Left ventricle myocardium superior (tissue), 1 donor: ENCODE data around the gene AQP7. TPM values are rescaled to one million over a fixed set of nuclear protein-coding genes. Genes with fewer than 3 reads are reported as not detected.
"Not testable (repeated sequence)": the region's sequence is repeated elsewhere in the genome, so short reads cannot be mapped to it uniquely, and the experiment has no call there.

ENCODE experiments used
- ATAC-seq: fragments of 200-7000 bp; cut with Tn5 transposase; one replicate; pipeline ENCODE4 v1.9.1; 2020; ENCODE audit warnings: mild to moderate bottlenecking, moderate library complexity
- DNase-seq: peaks from one replicate; pipeline ENCODE4 v3.0.0-alpha.2; 2020
- intact Hi-C: fragments of 100-400 bp; cut with micrococcal nuclease; formaldehyde crosslinking; loops from one replicate; pipeline ENCODE4 v1.11.0; 2022
- long read RNA-seq: library from polyadenylated mRNA; unstranded; transcript quantifications from one replicate; pipeline ENCODE4 v2.0.0, GENCODE V29; 2021
- total RNA-seq: library from RNA; stranded (reverse); fragmentation: NEBNext Ultra II Directional; extraction: Animal tissue kit (Norgen Biotek cat#: 25700); gene quantifications from one replicate; pipeline ENCODE4 v1.2.1, GENCODE V29; 2021
- donor health status: DM: no; HTN: yes; CAD: no; lungs with severe emphysema.

AQP7 gene
- 173 TPM for total RNA-seq
- long read RNA-seq, transcript AQP7-213 (7 exons, 1,270 nt), result minor isoform, 12 of 232 reads
- long read RNA-seq, transcript AQP7-204 (5 exons, 1,062 nt), result minor isoform, 6 of 232 reads
- long read RNA-seq, transcript AQP7-201 (8 exons, 1,256 nt), result major isoform, 34 of 232 reads
- long read RNA-seq, partial matches to known transcripts, result 57 of 232 reads
- long read RNA-seq, other reads (novel, unspliced or antisense), result 113 of 232 reads

DNA sequence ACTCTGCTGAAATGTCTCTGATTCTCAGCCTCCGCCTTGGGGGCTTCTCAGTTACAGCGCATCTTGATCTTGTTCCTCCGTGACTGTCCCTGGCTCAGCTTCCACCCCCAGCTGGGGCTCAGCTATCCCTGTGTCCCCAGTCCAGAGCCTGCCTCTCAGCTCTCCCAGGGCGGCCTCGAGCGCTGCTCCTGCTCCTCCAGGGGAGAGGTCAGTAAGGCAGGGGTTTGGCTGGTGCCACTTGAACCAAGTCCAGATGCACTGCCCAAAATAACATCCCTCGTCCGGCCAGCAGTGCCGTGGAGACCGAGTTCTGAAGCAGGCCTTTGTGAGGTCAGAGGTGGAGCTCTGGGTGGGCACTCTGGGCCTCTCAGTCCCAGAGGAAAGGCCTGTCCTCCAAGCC is at the start of gene AQP7:
AQP7 (minus strand) TSS at position 198 of the 400 bp plus-strand sequence. CDS start 1,306 bp downstream, outside the sequence.
- DNase-seq, result peak; percentile 86
- ATAC-seq, intact Hi-C loops: not testable (repeated sequence)

DNA sequence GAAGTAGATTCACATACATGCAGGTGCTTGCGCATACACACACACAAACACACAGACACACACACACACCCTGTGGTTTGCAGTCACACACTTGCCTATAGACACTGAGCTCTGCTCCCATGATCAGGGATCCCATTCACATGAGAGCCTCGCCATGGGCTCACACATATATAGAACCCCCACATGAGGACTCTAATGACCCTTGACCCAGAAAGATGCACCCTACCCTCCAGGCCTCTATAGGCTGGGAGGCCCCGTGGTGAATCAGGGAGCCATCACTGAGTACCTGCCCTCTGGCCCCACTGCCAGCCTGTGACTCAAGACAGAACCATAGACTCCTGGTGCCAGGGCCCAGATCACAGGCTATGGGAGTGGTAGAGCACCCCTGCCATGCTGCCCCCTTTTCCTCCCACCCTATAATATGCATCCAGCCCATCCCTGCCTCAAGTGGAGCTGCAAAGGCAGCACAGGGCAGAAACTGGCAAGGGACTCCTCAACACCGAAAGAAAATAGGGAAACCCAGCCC is 48.3 kb upstream of the AQP7 start:
- no peak for ATAC-seq
- intact Hi-C loops, result no loop called here
- no peak for DNase-seq

DNA sequence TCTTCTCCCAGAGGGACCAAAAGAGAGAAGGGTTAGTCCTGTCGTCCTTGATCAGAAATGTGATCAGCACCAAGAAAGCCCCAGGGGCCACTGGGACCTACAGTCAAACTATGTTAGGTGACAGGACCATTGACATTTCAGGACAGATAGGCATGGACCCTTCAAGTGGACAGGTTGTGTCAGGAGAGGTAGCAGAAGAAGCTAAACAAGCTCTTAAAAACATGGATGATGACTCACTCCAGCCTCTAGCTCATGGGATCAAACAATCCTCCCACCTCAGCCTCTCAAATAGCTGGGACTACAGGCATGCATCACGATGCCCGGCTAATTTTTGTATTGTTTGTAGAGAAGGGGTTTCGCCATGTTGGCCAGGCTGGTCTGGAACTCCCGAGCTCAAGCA is 47.3 kb upstream of the AQP7 start:
- intact Hi-C loops, result no loop called here
- ATAC-seq, result no peak
- no peak for DNase-seq

DNA sequence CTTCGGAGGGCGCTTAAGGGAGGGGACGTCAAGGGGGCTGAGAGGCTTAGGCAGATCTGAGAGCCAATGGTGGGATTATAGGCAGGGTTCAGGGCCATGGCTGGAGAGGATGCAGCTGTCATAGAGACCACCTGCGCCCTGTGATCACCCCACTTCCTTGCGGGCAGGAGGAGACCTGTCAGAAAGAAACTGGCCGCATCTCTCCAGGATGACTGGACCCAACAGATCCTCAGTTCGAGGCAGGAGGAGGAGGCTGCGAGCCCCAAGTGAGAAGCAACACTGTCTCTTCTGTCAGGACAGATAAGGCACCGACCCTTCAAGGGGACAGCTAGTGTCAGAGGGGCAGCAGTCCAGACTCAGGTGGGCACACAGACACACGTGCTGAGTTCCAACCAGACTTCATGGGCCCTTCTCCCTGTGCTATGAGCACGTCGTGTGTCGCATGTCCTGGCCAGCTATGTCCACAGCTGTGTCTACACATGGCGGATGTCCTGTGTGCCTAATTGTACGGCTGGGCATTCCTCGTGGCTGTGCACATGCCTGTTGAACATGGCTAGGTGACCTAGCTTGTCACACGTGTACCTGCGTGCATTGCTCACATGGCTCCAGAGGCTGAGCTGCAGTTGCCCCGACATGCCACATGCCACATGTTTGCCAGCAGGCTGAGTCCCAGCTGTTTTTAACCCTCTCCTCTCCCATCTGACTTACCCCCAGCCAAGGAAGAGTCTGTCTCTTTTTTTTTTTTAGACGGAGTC is 45.6 kb upstream of the AQP7 start:
- ATAC-seq (no peak), DNase-seq (no peak)
- intact Hi-C loops, result no loop called here

DNA sequence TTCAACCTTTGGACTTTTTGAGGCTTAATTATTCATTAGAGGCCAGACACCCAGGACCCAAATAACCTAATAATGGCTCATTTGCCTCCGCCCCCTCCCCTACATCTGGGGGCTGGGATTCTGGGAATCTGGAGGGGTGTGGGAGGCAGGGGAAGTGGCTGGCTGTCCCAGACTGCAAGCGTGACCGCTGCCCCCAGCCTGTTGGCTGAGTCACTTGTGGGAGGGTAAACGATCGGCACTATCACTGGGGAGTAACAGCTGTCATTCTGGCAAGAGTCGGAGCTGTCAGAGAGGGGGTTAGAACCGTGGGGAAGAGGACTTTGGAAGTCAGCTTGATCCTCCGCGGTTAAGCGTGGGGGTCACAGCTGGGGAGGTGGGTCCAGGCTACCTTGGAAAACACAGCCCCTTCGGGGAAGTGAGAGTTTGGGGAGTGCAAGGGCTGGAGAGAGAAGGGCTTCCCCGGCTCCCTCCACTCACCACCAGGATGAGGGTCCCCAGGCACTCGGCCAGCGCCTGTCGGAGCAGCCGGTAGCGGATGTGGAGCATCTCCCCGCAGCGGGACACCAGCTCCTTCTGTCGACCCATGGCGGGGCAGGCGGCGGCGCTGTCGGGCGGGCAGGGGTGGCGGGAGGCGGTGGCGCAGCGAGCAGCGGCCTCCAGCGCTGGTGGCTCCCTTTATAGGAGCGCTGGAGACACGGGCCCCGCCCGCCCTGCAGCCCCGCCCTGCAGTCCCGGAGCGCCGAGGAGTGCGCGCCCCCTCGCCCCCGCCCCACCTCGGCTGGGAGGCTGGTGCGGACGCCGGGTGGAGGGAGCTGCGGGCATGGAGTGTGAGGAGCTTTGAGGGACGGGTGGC is 44.8 kb upstream of the AQP7 start, which contains the start of gene AQP3:
AQP3 (minus strand) TSS at position 648 of the 853 bp plus-strand sequence; CDS start at position 585, 63 bp downstream.
- peak; percentile 94 for ATAC-seq
- peak; percentile 80 for DNase-seq

DNA sequence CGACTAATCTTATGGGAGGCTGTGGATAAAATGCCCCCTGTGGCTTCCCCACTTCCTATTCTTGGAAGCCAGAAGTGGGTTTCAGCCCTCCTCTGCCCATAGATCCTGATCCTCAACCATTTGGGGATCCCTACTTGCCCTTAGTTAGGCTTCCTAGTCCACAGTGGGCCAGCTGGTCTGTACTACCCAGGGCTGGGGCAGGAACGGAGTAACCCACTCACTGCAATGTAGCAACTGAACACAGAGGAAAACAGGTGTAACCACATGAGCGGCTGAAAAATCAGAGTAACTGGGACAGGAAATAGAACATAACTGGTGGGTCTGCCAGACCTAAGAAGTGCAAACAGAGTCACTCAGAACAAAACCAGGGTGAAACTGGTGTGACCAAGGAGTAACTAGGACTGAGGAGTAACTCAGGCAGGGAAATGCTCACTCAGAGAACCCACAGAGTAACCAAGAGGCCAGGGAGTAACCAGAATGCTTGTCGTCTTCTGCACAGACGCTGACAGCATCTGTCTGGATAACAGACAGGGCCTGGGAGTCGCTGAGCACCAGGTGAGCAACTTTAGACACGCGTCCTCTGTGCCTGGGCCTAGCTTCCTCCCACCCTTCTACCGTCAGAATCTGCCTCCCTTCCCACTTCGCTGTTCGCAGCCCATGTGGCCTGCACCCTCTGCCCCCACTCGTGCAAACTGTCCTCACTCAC is 44.0 kb upstream of the AQP7 start:
- DNase-seq (no peak), ATAC-seq (peak; percentile 21)
- intact Hi-C loops, result no loop called here

More for the DNA sequence above, 44.8 kb upstream of the AQP7 start, which contains the start of gene AQP3:
- intact Hi-C loops, result no loop called here

DNA sequence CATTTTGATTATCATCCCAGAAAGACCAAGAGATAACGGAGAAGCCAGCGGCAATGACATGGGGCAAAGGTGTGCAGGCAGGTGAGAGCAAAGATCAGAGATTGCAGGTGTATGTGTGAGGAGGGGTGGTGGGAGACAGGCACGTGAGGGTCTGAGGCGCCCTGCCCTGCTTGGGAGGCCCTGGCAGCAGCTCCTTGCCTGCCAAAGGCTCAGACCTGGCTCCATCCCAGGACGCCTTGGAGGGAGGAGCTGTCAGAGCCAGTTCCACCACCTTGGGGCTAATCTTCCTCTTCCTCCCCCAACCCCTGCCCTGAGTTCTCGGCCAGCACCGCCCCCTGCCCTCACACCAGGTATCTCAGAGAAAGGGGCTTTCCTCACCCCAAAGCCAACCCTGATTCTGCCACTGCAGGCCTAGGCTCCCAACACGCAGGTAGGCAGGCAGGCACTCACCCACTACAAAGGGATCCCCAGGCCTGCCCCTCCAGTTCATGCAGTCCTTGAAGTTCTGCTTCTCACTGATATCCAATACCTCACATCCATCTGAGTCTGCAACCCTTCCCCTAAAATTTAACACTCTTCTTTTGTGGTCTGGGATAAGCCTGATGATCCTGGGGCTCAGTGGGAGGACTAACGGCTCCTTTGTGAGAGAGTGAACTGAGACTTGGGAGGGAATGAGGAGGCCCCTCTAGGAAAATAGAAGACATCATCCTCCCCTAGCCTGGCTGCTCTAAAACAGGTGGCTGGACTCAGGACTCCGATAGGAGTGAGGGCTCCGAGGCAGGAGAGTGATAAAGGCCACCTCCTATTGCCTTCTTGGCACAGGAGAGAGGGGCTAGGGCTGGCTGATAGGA is 43.2 kb upstream of the AQP7 start:
- DNase-seq, result no peak
- intact Hi-C loops, result no loop called here
- ATAC-seq, result no peak

DNA sequence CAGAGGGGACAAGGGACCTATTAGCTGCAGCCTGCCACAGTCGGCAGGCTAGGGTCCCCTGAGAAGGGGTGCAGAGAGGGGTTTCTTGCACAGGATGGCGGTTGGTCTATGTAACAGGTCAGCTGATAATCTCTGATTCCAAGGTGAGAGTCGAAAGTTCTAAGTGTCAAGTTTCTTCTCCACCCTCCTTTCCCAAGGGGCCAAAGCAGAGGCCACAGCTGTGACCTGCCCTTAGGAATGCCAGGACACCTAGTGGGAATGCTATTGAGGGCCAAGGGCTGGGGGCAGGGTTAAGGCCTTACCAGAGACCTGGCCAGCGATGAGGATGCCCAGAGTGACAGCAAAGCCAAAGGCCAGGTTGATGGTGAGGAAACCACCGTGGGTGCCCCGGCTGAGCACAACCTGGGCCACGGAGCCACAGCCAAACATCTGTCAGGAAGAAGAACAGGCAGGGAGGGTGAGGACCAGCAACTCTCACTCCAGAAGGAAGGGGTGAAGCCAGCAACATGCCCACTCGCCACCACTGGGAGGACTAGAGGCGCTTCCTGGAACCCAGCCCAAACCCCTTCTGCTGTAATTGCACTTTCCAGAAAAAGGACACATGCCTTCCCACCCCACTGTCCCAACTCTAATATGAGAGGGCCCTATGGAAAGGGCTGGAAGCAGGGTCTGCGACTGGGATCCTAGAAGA is 41.2 kb upstream of the AQP7 start:
- no peak for ATAC-seq
- intact Hi-C loops, result no loop called here
- DNase-seq, result no peak

DNA sequence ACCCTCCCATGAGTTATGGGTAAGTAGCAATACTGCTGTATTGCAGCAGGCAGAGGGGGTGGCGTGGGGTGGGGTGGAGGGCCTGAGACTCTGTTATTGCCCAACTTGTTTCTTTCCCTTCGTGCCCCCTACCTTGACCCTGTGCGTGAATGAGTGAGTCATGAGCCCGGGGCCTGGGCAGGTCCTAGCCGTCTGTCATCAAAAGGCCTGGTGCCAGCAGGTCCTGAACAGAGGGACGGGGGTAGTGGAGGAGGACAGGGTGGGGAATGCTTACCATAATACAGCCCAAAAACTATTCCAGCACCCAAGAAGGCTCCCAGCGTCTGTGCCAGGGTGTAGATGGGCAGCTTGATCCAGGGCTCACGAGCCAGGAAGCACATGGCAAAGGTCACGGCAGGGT is 40.7 kb upstream of the AQP7 start:
- ATAC-seq (no peak), DNase-seq (no peak)
- intact Hi-C loops, result no loop called here

DNA sequence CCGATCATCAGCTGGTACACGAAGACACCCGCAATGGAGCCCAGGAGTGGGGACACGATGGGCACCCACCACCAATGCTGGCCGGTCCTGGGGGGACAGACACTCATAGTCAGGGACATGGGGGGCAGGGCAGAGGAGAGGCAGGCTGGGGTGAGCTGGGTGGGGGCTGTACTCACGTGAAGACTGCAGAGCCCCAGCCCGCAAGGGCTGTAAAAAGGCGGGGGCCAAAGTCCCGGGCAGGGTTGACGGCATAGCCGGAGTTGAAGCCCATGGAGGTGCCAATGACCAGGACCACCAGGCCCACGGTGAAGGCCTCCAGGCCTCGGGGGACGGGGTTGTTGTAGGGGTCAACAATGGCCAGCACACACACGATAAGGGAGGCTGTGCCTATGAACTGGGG is 39.8 kb upstream of the AQP7 start:
- ATAC-seq (no peak), DNase-seq (no peak)
- intact Hi-C loops, result no loop called here

DNA sequence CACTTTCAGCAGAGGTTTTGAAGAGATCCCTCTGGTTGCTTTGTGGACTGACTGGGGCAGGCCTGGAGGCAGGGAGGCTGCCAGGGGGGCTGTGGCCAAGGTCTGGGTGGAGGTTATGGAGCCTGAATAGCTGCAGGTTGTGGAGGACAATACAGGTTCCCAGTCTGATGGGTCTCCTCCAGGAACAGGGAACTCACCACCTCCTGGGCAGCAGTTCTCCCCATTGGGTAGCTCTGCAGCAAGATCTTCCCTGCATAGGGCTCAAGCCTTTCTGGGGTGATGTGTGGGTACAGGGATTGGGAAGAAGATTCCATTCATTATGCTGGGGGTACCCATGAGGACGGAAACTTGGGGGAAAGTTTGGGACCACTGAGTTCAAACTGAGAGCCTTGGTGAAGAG is 38.2 kb upstream of the AQP7 start:
- ATAC-seq, result no peak
- DNase-seq, result no peak
- intact Hi-C loops, result no loop called here

DNA sequence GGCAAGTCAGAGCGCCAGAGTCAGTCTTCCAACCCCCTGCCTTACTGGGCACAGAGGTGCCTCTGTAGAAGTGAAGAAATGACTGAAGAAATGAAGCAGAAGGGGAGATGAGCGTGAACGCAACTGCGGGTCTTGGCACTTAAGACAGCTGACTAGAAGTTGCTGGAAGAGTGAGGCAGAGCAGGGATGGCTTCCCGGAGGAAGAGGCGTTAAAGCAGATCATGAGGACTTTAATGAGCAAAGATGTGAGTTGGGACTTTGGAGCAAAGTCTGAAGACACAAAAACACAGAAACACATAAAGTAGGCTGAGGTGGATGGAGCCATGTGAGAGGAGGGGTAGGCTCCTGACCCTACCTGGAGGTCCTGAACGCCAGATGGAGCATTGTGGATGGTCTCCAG is 37.8 kb upstream of the AQP7 start:
- DNase-seq (no peak), ATAC-seq (no peak)
- intact Hi-C loops, result no loop called here

DNA sequence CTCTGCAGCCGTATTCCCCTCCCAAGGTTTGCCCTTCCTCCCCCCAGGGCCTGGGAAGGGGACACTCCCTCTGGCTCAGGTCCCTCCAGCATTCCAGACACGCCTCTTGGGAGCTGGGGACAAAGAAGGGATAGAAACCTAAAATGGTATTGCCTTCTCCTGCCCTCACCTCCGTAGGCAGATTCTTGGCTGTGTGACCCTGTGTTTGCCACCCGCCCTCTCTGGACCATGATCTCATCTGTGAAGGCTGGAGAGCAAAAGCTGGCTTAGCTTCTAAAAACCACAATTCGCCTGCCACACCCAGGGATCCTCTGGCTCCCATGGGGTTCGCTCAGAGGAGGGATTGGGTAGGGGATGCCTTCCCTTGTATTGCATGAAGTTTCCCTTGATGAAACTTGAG is 37.4 kb upstream of the AQP7 start:
- intact Hi-C loops, result no loop called here
- no peak for DNase-seq
- ATAC-seq, result peak; percentile 15

DNA sequence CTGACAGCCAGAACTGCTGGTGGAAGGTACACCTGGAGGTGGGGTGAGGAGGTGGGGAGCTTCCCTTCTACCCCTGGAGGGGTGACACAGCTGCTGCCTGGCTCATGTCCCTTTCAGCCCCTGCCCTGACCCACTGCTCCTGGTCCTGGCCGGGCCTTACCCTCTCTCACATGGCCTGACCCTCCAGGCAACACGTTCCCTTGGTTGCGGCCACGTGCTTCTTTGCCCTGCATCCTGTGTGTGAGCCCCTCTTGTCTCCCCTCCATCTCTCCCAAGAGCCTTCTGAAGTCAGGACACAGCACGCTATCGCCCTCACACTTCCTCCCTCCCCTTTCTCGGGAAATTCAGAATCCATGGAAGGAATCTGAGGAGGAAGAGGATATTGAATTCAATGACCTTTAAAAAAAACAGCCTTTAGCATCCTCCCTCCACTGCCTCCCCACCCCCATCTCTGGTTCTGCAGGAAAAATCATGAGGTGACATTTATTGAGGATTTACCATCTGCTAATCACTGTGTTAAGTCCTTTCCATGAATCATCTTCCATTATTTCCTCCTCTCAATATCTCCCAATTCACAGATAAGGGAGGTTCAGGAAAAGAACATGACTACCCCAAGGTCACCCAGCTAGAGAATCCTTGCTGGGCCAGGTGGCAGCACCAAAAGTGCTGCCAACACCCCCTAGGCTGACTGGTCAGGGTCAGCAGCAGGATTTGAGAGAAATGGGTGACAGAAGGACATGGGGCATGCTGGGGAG is 36.7 kb upstream of the AQP7 start:
- intact Hi-C loops, result no loop called here
- no peak for ATAC-seq
- DNase-seq, result no peak

DNA sequence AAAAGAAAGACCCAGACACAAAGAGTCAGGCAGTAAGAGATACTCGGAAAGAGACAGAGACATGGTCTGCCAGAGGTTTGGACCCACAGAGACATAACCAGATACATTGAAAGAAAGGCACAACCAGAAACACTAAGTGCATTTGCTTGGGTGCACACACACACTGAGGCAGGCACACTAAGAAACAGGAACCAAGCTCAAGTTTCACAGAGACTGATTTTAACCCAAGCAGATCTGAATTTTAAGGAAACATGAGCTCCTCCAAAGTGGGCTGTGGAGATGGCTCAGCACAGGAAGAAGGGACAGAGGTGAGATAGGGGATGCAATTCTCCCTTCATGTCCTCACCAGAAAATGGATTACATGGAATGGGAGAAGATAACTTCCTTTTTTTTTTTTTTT is 35.5 kb upstream of the AQP7 start:
- intact Hi-C loops, result no loop called here
- ATAC-seq (no peak), DNase-seq (no peak)

DNA sequence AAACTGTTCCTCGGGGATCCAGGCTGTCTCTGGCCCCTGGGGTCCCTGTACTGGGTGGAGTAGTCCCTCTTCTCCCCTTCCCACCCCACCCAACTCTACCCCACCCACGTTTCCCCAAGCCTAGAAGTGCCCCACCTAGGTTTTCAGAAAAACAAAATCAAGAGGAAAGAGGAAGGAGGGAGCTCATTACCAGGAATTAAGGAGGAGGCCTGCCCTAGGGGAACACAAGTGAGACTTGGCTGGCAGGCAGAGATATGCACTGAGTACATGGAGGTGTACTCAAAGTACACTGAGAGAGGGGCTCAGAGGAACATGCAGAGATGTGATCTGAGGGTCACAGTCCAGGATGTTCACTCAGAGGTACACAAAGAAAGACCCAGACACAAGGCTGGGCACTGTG is 34.8 kb upstream of the AQP7 start:
- DNase-seq, result no peak
- no peak for ATAC-seq
- intact Hi-C loops, result no loop called here

DNA sequence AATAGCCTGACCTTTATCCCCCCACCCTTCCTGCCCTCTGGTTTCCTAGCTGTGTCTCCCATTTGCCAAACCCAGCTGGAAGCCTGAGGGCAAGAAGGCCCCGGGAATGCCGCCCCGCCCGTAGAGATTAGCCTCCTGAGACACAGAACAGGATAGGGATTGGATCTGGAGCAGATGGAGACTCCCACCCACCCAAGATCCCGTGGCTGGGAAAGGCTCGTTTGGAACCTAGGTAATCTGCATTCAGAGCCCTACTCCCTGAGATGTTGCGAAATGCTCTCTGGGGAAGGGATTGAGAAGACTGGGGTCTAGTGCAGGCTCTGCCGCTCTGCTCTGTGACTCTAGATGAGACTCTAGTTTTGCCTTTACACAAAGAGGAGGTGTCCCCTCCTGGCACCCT is 34.1 kb upstream of the AQP7 start:
- intact Hi-C loops, result no loop called here
- DNase-seq (peak; percentile 42), ATAC-seq (peak; percentile 29)
